NCI-H774 (cell line): ENCODE data around the gene PDGFC.
A peak's percentile ranks its signal among the peaks of the same experiment; 100 is the strongest.

Experiments used
- DNase-seq: peaks from one replicate; lab custom pipeline; 2025; lab: John Stamatoyannopoulos, UW

The PDGFC gene

GRCh38 chr4:156829201-156829873, 142.3 kb downstream of the PDGFC start:
- no peak for DNase-seq

DNA sequence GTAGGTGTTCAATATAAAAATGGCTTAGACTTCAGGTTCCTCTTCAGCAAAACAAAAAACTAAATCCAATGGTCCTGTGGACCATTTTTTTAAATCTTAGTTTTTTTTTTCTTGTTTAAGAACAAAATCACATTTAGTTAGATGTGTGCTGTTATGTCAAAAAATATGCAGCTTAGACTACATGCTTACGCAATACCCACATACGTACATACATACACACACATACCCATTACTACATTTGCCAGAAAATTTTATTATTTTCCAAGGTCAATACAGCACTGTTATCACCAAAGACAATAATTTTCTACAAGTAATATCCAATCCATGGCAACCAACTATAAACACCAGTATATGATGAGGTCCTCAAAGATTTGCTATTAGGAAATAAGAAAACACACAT, 144.1 kb downstream of the PDGFC start:
- no peak for DNase-seq

- DNase-seq: no peak
Observed at GRCh38 chr4:156825074-156825473, 146.5 kb downstream of the PDGFC start.

GRCh38 chr4:156824451-156825060, 147.0 kb downstream of the PDGFC start:
- no peak for DNase-seq

GRCh38 chr4:156820931-156821330, 150.7 kb downstream of the PDGFC start:
- DNase-seq: no peak

- DNase-seq: no peak
Observed at GRCh38 chr4:156816360-156816755, 155.2 kb downstream of the PDGFC start.

DNA sequence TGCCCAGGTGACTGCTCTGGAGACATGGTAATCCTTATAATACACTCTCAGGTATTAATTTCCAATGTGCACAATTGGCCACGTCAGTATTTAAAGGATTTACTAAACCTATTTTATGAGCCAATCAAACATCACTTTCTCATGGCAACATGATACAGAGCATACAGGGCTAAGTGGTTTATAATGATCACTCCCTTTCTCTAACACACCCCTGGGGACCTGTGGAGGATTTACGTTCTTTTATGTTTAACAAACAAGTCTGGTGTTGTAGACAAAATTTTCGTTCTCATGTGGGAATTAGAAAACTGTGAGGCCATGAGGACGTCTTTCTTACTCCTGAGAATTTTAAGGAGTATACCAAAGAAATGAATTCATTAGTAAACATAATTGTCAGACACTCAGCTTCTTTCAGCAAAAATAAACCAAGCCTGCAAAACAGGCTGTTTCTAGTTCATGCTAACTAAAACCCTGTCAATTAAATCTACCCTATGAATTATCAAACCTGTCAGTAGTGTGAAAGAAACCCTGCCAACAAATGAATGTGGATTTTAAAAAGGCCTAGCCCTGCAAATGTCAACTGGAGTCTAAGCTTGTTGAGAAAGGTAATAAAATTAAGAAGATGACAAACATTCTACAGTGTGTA, 155.8 kb downstream of the PDGFC start:
- DNase-seq: peak; percentile 38

DNA sequence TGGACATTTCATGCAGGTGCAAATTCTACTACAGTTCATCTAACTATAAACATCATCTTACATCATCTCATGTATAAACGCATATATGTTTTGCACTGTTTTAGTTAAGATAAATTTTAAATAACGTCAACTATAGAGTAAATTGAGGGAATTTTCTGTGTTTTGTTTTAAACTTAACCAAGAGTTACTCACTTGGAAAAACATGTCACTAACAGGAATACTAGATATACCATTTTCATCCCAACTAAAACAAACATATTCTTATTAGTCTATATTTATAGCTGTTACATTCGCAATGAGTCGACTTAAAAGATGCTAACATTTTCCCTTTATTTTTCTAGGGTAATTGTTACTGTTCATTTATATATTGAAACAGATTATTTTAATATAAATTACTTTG, 159.6 kb downstream of the PDGFC start:
- no peak for DNase-seq

DNA sequence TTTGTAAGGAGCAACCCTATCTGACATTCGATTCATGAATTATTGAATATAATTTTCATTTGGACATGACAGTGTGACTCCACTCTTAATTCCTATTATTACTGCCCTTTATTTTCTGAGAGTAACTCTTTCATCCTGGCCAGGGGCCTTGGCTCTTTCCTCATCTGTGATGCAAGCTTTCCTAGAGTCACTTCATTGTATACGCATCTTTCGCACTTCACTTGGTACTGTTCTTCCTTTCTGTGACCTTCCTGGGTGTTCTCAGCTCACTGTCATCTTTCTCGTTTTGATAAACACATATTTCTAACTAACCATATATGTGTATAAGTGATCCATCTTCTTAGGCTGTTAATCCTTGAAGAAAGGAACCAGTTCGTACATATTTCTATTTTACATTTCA, 160.3 kb downstream of the PDGFC start:
- DNase-seq: no peak

GRCh38 chr4:156805696-156806095, 165.9 kb downstream of the PDGFC start:
- no peak for DNase-seq

DNA sequence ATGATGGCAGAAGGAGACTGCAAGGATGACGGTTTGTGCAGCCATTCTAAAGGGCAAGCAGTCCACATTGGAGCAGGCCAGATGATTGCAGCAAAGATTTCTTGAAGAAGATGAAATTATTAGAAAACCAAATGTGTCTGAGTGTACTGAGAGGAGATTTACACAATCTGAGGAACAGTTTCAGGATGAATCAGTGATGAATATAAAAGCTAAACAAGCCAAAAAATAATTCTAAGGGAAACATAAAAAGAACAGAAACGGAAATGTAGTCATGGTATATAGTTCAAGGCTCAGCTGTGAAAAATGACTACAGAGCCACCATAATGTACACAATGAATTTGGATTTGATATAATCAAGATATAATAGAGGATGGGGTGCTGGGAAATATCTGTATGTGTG, 168.5 kb downstream of the PDGFC start:
- DNase-seq: no peak

DNA sequence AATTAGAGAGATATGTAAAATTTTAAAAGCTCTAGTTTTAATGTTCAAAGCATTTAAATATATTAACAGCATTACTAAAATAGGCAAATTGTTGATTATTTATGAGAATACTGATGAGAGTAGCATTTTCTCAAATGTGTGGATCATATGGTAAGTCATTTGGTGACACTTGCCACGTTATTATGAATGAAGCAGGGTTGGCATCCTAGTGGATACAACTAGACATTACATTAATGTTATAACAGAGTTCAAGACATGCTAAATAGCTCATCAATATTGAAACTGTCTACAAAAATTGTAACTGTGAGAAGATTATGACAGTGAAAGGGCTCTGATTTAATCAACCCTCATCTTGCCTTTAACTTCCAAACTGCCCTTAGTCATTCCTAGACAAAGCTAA, 171.1 kb downstream of the PDGFC start:
- DNase-seq: no peak

DNA sequence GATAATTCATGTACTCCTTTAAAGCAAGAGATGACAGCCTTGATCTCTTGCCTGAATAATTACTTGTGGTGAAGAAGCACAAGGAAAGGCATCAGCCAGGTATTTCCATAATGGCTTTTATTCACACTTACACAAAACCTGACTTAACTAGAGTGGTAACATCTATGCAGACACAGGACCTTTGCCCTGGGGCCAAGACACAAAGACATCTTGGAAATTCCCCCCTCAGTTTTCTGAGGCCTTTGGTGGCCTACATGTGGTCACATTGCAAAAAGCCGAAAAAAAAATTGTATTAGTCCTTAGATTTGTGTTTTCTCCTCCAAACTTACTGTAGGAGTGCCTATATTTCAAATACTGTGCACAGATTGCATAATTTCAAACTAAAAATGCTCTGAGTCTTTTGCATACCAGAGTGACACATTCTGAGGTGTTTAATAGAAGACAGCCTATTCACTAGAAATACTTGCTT, 172.4 kb downstream of the PDGFC start:
- no peak for DNase-seq

DNA sequence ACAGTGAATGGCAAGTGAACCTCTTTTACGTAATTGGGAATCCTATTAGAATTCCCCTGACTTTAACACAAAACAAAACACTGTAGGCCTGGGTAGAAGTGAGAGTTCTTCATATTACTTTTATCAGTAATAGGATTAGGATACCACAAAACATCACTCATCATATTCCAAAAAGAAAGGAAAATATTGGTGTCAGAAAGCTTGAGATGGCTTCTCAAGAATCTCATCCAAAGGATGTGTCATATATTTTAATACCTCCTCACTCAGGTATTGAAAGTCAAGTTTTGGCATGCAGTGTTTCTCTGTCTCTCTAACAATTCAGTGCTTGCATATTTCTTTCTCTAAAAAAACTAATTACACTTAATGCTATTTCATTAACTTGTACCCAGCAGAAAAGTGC, 173.2 kb downstream of the PDGFC start:
- DNase-seq: no peak

- no peak for DNase-seq
Observed at GRCh38 chr4:156797206-156797605, 174.4 kb downstream of the PDGFC start.

DNA sequence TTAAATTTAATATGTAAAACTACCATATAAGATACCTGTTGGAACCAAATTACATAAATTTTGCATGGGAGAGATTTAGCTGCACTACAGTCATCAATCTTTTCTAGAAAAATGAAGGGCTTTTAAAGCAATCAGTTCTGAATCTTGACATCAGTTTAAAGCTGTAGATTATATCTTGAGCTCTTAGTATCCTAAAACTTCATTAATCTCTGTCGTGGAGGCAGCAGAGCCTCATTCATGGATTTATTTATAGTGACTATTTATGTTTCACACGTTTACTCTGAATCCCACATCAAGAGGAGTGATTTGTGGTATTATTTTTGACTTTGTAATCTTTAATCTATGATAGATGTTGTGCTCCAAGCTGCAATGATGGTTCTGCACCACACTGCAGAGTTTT, 175.9 kb downstream of the PDGFC start:
- DNase-seq: no peak

- DNase-seq: no peak
Observed at GRCh38 chr4:156794863-156795262, 176.7 kb downstream of the PDGFC start.

- DNase-seq: no peak
Observed at GRCh38 chr4:156792462-156793085, 179.0 kb downstream of the PDGFC start.

DNA sequence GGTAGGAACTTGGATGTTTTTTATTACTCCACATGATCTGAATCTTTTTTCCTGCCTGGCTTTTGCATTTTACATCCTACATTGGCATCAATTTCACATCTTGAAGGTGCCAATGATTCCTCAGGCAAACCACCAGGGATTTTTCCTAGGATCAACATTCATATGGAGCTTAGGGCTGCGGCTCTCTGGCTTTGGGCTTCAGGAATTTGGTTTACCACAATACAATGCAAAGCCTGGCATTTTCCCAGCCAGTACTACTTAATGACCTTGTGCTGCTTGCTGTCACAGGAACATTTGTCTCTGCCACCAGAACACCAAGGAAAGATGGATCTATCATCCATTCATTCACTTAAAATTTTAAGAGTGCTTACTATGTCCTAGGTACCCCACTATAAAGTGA, 180.7 kb downstream of the PDGFC start:
- DNase-seq: no peak

DNA sequence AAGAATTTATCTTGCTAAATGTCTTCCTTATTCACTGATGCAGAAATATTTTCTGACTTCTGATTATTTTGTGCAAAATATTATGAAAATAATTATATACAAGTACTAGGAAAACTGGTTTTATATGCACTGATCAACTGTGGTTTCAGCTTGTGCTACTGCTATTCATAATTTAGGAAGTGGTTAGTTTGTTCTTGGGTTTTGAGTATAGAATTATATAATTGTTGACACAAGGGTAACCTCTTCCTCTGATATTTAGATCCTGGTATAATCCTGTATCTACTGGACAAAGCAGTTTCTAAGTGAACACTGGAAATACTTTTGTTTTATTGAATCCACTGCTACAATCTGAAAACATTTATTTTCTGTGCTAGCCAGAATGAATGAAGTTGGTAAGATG, 182.8 kb downstream of the PDGFC start:
- DNase-seq: no peak

GRCh38 chr4:156786713-156787112, 184.9 kb downstream of the PDGFC start:
- DNase-seq: no peak

GRCh38 chr4:156784970-156785369, 186.6 kb downstream of the PDGFC start:
- DNase-seq: no peak

- no peak for DNase-seq
Observed at GRCh38 chr4:156783966-156784365, 187.6 kb downstream of the PDGFC start.
